Liver (tissue), 9 donors: ENCODE data around the gene GNG7. TPM values are rescaled to one million over a fixed set of nuclear protein-coding genes. Genes with fewer than 3 reads are reported as not detected.
A peak's percentile ranks its signal among the peaks of the same experiment; 100 is the strongest.

ENCODE experiments used
- DNase-seq: peaks from one replicate; pipeline ENCODE4 v3.0.0-alpha.2; 2017; ENCODE audit warnings: low spot score
- H3K27ac ChIP-seq, 2 donors: one replicate each; pipeline ENCODE4 v1.7.0; 2013; ENCODE audit warnings: inconsistent platforms in 2 of 2, low read length in 2 of 2, control low read depth in 1 of 2, low read depth in 1 of 2, mild to moderate bottlenecking in 1 of 2
- H3K27me3 ChIP-seq, 4 donors: one replicate each; pipeline versions ENCODE4 v1.6.1 to v1.7.0; 2013; ENCODE audit warnings: low read length in 3 of 4, inconsistent platforms in 1 of 4, mild to moderate bottlenecking in 1 of 4, moderate library complexity in 1 of 4; ENCODE audit not compliant: control insufficient read depth in 4 of 4, insufficient read depth in 4 of 4
- H3K36me3 ChIP-seq, 4 donors: one replicate each; pipeline versions ENCODE4 v1.6.1 to v1.7.0; 2013; ENCODE audit warnings: low read length in 3 of 4, mild to moderate bottlenecking in 3 of 4, low read depth in 1 of 4, moderate library complexity in 1 of 4; ENCODE audit not compliant: control insufficient read depth in 4 of 4, insufficient read depth in 3 of 4
- H3K4me1 ChIP-seq, 4 donors: one replicate each; pipeline versions ENCODE4 v1.6.1 to v1.7.0; 2013; ENCODE audit warnings: low read length in 3 of 4, mild to moderate bottlenecking in 3 of 4, moderate library complexity in 1 of 4; ENCODE audit not compliant: control insufficient read depth in 4 of 4, insufficient read depth in 4 of 4
- H3K4me3 ChIP-seq, 3 donors: one replicate each; pipeline versions ENCODE4 v1.6.1 to v1.7.0; 2013; ENCODE audit warnings: low read length in 3 of 3, control low read depth in 1 of 3, low read depth in 1 of 3, mild to moderate bottlenecking in 1 of 3
- H3K9ac ChIP-seq, 2 donors: one replicate each; pipeline ENCODE4 v1.7.0; 2013; ENCODE audit warnings: low read length in 2 of 2, mild to moderate bottlenecking in 2 of 2, moderate library complexity in 2 of 2, control low read depth in 1 of 2, low read depth in 1 of 2
- H3K9me3 ChIP-seq, 4 donors: one replicate each; pipeline versions ENCODE4 v1.6.1 to v1.7.0; 2013; ENCODE audit warnings: low read length in 3 of 4; ENCODE audit not compliant: control insufficient read depth in 4 of 4
- ATF3 ChIP-seq: IDR thresholded peaks from 2 replicates; pipeline ENCODE4 v1.6.1; 2016; ENCODE audit warnings: antibody characterized with exemption
- EGR1 ChIP-seq, 2 donors: IDR thresholded peaks; 2 replicates each; pipeline ENCODE4 v1.6.1; 2016 to 2018; ENCODE audit warnings: antibody characterized with exemption in 2 of 2, low read depth in 2 of 2
- FOXA2 ChIP-seq: IDR thresholded peaks from 2 replicates; pipeline ENCODE4 v1.6.1; 2016; ENCODE audit warnings: antibody characterized with exemption
- GABPA ChIP-seq, 2 donors: IDR thresholded peaks in 1 of 2; conservative IDR thresholded peaks in 1 of 2; 2 replicates each; pipeline ENCODE4 v1.6.1; 2016; ENCODE audit warnings: antibody characterized with exemption in 2 of 2, mild to moderate bottlenecking in 1 of 2, moderate library complexity in 1 of 2
- HNF4A ChIP-seq, 2 donors: conservative IDR thresholded peaks; 2 replicates each; pipeline ENCODE4 v1.6.1; 2016; ENCODE audit warnings: antibody characterized with exemption in 2 of 2, mild to moderate bottlenecking in 2 of 2
- HNF4G ChIP-seq: IDR thresholded peaks from 2 replicates; pipeline ENCODE4 v1.6.1; 2016; ENCODE audit warnings: antibody characterized with exemption
- JUND ChIP-seq, 2 donors: IDR thresholded peaks; 2 replicates each; pipeline ENCODE4 v1.6.1; 2016; ENCODE audit warnings: antibody characterized with exemption in 2 of 2
- NR2F2 ChIP-seq: IDR thresholded peaks from 2 replicates; pipeline ENCODE4 v1.6.1; 2016; ENCODE audit warnings: antibody characterized with exemption
- RAD21 ChIP-seq, 2 donors: IDR thresholded peaks; 2 replicates each; pipeline ENCODE4 v1.6.1; 2016; ENCODE audit warnings: antibody characterized with exemption in 2 of 2, mild to moderate bottlenecking in 2 of 2
- REST ChIP-seq: IDR thresholded peaks from 2 replicates; pipeline ENCODE4 v1.6.1; 2016; ENCODE audit warnings: antibody characterized with exemption, mild to moderate bottlenecking
- RXRA ChIP-seq, 2 donors: IDR thresholded peaks; 2 replicates each; pipeline ENCODE4 v1.6.1; 2017 to 2018; ENCODE audit warnings: antibody characterized with exemption in 2 of 2, mild to moderate bottlenecking in 1 of 2
- SP1 ChIP-seq: IDR thresholded peaks from 2 replicates; pipeline ENCODE4 v1.6.1; 2018; ENCODE audit warnings: antibody characterized with exemption, mild to moderate bottlenecking
- TAF1 ChIP-seq: conservative IDR thresholded peaks from 2 replicates; pipeline ENCODE4 v1.6.1; 2016; ENCODE audit warnings: antibody characterized with exemption, mild to moderate bottlenecking
- YY1 ChIP-seq: IDR thresholded peaks from 2 replicates; pipeline ENCODE4 v1.6.1; 2016; ENCODE audit warnings: antibody characterized with exemption, mild to moderate bottlenecking
- ZBTB33 ChIP-seq: IDR thresholded peaks from 2 replicates; pipeline ENCODE4 v1.6.1; 2016; ENCODE audit warnings: antibody characterized with exemption
- whole genome bisulfite sequencing: extraction: QIAGEN DNeasy Blood & Tissue Kit; methylation state at CpG from one replicate; pipeline ENCODE4 v1.1.7; 2013; 5-methylcytosine and 5-hydroxymethylcytosine counted together
- polyA plus RNA-seq, 2 donors: library from polyadenylated mRNA; stranded (reverse) in 1 of 2; unstranded in 1 of 2; fragments of 200-250 nt in 1 of 2; fragments of >200 nt in 1 of 2; fragmentation: Nextera tagmentation in 1 of 2; extraction: Ambion mirVana in 1 of 2; gene quantifications; one replicate each; pipeline versions ENCODE4 v1.2.1 to v1.2.3, GENCODE V29; 2013 to 2015
- total RNA-seq, 2 donors: library from RNA; depleted of rRNA; stranded (reverse); fragments of >200 nt; gene quantifications; one replicate each; pipeline ENCODE4 v1.2.3, GENCODE V29; 2014
- TF ChIP-seq, protein P1 (sequence below): fragments of 150-350 bp; IDR thresholded peaks from 2 replicates; pipeline ENCODE4 v1.5.1; 2017; ENCODE audit warnings: improper control_type of control experiment, low read depth, low read length; ENCODE audit not compliant: missing input control
- TF ChIP-seq, protein P2 (sequence below): IDR thresholded peaks from 2 replicates; pipeline ENCODE4 v1.6.1; 2016; ENCODE audit warnings: antibody characterized with exemption
- donor health status: healthy.
- donor health status: healthy.
- donor health status: healthy.
- donor health status: healthy.
- donor health status: healthy.

The GNG7 gene
- total and polyA plus RNA-seq, 4 donors = 0.75 to 1.9 (median 1.1) TPM

GRCh38 chr19:2624537-2625091 lies 77.9 kb downstream of the GNG7 start:
- Histone ChIP-seq H3K9me3 (no peaks in the 10 kb centered on the region), H3K36me3 (no peaks in the 10 kb centered on the region), H3K27ac (peak overlapping the region; percentile 61 to 67), H3K4me3 (no peak overlapping the region), H3K4me1 (peaks cover 15 to 47% (median 34%) of the 10 kb centered on the region in 4 donors), H3K27me3 (no peaks in the 10 kb centered on the region), H3K9ac (no peak overlapping the region)
- 37% methylated on average over 11 of the region's 11 CpGs for WGBS
- no peak for DNase-seq
- TF ChIP-seq SP1 (peak; percentile 30), GABPA (IDR thresholded peaks at IDR 0.05 in 1 of 2, conservative IDR thresholded peaks at IDR 0.05 in 1 of 2) (no peak), RXRA (IDR thresholded peaks at IDR 0.05) (peak; percentile 67 to 72), REST (peak; percentile 15), TAF1 (no peak), HNF4A (conservative IDR thresholded peaks at IDR 0.05) (peak; percentile 22 to 27), RAD21 (IDR thresholded peaks at IDR 0.05) (peak in 1 of 2 donors; percentile 49)
- TF ChIP-seq, protein P1, sequence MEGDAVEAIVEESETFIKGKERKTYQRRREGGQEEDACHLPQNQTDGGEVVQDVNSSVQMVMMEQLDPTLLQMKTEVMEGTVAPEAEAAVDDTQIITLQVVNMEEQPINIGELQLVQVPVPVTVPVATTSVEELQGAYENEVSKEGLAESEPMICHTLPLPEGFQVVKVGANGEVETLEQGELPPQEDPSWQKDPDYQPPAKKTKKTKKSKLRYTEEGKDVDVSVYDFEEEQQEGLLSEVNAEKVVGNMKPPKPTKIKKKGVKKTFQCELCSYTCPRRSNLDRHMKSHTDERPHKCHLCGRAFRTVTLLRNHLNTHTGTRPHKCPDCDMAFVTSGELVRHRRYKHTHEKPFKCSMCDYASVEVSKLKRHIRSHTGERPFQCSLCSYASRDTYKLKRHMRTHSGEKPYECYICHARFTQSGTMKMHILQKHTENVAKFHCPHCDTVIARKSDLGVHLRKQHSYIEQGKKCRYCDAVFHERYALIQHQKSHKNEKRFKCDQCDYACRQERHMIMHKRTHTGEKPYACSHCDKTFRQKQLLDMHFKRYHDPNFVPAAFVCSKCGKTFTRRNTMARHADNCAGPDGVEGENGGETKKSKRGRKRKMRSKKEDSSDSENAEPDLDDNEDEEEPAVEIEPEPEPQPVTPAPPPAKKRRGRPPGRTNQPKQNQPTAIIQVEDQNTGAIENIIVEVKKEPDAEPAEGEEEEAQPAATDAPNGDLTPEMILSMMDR = peak; percentile 32

DNA sequence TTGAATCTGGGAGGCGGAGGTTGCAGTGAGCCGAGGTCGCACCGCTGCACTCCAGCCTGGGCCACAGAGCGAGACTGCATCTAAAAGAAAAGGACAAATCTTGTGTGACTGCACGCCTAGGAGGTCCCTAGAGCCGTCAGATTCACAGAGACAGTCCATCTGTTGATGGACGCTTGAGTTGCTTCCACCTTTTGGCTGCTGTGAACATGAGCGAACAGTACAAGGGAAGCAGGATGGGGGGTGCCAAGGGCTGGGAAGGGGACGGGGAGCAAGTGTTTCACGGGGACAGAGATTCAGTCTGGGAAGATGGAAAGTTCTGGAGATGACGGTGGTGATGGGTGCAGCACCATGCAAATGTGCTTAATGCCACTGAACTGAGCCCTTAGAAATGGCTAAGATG lies 78.7 kb downstream of the GNG7 start:
- Histone ChIP-seq H3K36me3 (no peaks in the 10 kb centered on the region), H3K4me3 (no peak overlapping the region), H3K9me3 (no peaks in the 10 kb centered on the region), H3K9ac (no peak overlapping the region), H3K27me3 (no peaks in the 10 kb centered on the region), H3K4me1 (peaks cover 15 to 42% (median 32%) of the 10 kb centered on the region in 4 donors), H3K27ac (peak overlapping the region in 1 of 2 donors; percentile 7)
- no peak for DNase-seq
- 96% methylated on average over 12 of the region's 12 CpGs for WGBS
- no peak for TF ChIP-seq GABPA (IDR thresholded peaks at IDR 0.05 in 1 of 2, conservative IDR thresholded peaks at IDR 0.05 in 1 of 2)
- no peak for TF ChIP-seq JUND (IDR thresholded peaks at IDR 0.05)
- TF ChIP-seq TAF1 = no peak
- TF ChIP-seq, protein P2, sequence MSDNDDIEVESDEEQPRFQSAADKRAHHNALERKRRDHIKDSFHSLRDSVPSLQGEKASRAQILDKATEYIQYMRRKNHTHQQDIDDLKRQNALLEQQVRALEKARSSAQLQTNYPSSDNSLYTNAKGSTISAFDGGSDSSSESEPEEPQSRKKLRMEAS = no peak
- TF ChIP-seq YY1 = no peak
- TF ChIP-seq NR2F2 = no peak
- no peak for TF ChIP-seq SP1
- TF ChIP-seq EGR1 (IDR thresholded peaks at IDR 0.05; ENCODE audit: low read depth in 2 of 2) = no peak
- TF ChIP-seq FOXA2 = no peak
- TF ChIP-seq ZBTB33 = no peak
- TF ChIP-seq HNF4A (conservative IDR thresholded peaks at IDR 0.05) = no peak
- TF ChIP-seq, protein P1 = no peak
- TF ChIP-seq RXRA (IDR thresholded peaks at IDR 0.05) = no peak
- TF ChIP-seq HNF4G = no peak
- no peak for TF ChIP-seq ATF3
- no peak for TF ChIP-seq REST
- no peak for TF ChIP-seq RAD21 (IDR thresholded peaks at IDR 0.05)
